KOPT-K1 (cell line): Measurements from ENCODE around the gene TNFRSF6B.
A peak's percentile ranks its signal among the peaks of the same experiment; 100 is the strongest.
"Not testable (repeated sequence)": the region's sequence is repeated elsewhere in the genome, so short reads cannot be mapped to it uniquely, and the experiment has no call there.

ENCODE experiments used
- H3K27ac ChIP-seq: fragments of 200-600 bp; sonication (generic); 2 replicates; pipeline ENCODE4 v1.5.1; 2016; ENCODE audit warnings: antibody characterized with exemption, mild to moderate bottlenecking, low read depth, low read length; ENCODE audit not compliant: poor library complexity, severe bottlenecking
- H3K36me3 ChIP-seq: fragments of 200-600 bp; sonication (generic); 2 replicates; pipeline ENCODE4 v1.5.1; 2017; ENCODE audit warnings: antibody characterized with exemption, mild to moderate bottlenecking, low read length, moderate library complexity; ENCODE audit not compliant: insufficient read depth
- H3K9me3 ChIP-seq: fragments of 200-600 bp; sonication (generic); 2 replicates; pipeline ENCODE4 v1.5.1; 2017; ENCODE audit warnings: antibody characterized with exemption, low read length, mild to moderate bottlenecking; ENCODE audit not compliant: insufficient read depth, poor library complexity, severe bottlenecking

TNFRSF6B gene

DNA sequence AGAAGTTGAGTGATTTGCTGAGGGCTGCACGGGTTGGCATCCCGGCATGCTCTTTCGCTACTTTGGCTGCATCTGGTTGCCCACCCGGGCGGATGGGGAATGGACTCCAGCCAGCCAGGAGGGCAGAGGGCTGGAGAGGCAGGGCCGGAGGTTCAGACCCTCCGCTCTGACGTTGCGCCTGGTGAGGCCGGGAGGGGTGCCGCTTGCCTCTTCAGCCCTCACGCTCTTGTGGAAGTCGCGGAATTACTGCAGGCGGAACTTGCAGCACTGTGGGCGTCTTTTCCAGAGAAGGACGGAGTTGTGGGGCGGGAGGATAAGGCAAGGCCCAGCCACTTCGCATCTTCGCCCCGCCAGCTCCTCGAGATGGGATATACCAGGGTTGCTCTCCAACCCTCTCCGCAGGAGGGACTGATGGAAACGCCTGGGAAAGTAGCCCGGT, 37.7 kb upstream of the TNFRSF6B start:
- H3K27ac ChIP-seq, result peak overlapping the region; percentile 89
- H3K9me3 ChIP-seq, result no peaks in the 10 kb centered on the region
- H3K36me3 ChIP-seq, result peaks cover 36% of the 10 kb centered on the region; the same call in 1 of the 2 replicates

DNA sequence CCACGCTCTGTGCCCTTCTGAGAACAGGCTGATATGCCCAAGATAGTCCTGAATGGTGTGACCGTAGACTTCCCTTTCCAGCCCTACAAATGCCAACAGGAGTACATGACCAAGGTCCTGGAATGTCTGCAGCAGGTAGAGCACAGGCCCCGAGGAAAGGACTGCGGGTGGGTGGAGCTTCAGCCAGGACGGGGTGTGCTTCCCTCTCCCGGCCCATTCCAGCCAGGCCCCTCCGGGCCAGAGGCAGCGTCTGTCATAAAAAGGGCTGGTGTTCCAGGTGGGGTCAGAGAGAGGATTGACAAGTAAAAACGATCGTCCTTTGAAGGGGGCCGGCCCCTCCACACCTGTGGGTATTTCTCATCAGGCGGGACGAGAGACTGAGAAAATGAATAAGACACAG, 37.1 kb upstream of the TNFRSF6B start:
- Histone ChIP-seq H3K36me3 (peaks cover 42% of the 10 kb centered on the region; the same call in 1 of the 2 replicates), H3K9me3 (no peaks in the 10 kb centered on the region), H3K27ac (peak overlapping the region; percentile 89)

DNA sequence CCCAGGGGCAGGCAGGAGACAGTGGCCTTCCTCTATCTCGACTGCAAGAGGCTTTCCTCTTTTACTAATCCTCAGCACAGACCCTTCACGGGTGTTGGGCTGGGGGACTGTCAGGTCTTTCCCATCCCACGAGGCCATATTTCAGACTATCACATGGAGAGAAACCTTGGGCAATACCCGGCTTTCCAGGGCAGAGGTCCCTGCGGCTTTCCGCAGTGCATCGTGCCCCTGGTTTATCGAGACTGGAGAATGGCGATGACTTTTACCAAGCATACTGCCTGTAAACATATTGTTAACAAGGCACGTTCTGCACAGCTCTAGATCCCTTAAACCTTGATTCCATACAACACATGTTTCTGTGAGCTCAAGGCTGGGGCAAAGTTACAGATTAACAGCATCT, 36.3 kb upstream of the TNFRSF6B start:
- peaks cover 50% of the 10 kb centered on the region; the same call in 1 of the 2 replicates for H3K36me3 ChIP-seq
- not testable (repeated sequence) for H3K9me3 ChIP-seq, H3K27ac ChIP-seq

DNA sequence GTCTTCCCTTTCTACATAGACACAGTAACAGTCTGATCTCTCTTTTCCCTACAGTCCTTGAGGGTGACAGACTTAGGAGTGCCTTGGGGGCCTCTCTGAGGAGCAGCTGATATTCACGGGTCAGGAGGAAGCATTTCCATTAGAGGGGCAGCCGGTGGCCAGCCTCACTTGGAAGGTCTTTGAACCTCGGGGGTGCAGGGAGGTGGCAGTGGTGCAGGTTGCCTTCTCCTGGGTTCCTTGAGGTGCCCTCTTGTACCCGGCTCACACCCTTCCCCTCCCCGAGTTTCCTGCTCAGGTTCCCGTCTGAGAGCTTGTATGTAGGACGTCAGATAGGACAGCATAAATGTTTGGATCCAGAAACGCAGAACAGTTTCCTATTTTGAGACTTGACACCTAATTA, 35.8 kb upstream of the TNFRSF6B start:
- H3K9me3 ChIP-seq, result no peaks in the 10 kb centered on the region
- H3K27ac ChIP-seq, result no peak overlapping the region
- peaks cover 50% of the 10 kb centered on the region; the same call in 1 of the 2 replicates for H3K36me3 ChIP-seq

DNA sequence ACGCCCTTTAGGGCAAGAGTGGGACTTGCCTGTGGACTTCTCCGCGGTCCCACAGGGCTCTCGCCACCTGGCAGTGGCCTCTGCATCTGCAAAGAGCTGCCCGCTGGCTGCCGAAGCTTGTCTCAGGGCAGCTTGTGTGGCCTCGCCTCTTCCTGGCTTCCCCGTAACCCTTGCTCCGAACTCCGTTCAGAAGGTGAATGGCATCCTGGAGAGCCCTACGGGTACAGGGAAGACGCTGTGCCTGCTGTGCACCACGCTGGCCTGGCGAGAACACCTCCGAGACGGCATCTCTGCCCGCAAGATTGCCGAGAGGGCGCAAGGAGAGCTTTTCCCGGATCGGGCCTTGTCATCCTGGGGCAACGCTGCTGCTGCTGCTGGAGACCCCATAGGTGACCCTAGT, 35.3 kb upstream of the TNFRSF6B start:
- peaks cover 55% of the 10 kb centered on the region; the same call in 1 of the 2 replicates for H3K36me3 ChIP-seq

DNA sequence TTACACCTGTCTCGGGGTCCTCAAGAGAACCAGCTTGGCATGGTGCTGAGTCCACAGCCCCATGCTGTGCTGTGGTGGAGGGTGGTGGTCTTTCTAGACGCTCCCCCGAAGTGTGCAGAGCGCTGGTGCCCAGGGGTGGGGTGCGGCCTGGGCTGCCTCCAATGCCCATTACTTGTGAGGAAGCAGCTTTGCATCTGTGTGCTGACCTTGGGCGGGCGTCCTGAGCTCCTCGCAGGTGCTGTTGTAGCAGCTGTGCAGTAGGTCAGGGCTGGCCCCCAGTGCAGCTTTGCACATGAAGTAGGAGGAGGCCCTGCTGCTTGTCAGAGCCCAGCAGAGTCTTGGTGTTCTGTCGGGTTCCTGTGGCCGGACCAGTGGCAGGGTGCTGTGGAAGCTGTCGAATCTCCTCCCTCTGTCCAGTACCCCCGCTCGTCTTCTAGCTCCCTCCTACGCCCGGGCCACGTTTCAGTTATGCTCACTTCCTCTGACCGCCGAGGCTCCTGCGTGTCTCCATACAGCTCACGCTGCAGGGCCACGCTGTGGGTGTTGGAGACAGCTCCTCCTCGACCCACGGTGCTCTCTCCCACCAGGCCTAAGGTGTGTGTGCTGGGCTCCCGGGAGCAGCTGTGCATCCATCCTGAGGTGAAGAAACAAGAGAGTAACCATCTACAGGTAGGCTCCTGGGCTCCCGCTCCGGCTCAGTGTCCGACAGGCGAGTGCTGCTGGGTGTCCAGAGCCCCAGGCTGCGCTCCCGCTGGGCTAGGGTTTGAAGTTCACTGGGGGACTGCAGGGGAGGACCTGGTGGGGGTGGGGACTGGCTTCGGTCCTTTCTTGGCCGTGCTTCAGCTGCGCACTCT, 34.3 kb upstream of the TNFRSF6B start:
- H3K36me3 ChIP-seq, result peaks cover 62% of the 10 kb centered on the region
- no peak overlapping the region for H3K27ac ChIP-seq
- H3K9me3 ChIP-seq, result no peaks in the 10 kb centered on the region

More for the DNA sequence above, 35.3 kb upstream of the TNFRSF6B start:
- H3K27ac ChIP-seq, result no peak overlapping the region
- no peaks in the 10 kb centered on the region for H3K9me3 ChIP-seq

DNA sequence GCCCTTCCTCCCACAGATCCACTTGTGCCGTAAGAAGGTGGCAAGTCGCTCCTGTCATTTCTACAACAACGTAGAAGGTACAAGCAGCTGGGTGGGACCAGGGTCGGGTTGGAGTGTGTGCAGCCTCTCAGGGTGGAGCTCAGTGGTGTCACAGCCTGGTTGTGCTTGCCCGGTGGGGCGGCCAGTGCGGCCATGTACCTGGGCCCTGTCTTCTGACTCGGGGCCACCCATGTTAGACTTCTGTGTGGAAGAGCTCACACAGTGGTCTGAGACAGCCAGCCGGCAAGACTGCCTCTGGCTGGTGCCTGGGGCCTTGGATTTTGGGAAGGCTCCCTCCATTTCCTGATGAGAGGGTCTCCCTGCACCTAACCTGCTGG, 33.7 kb upstream of the TNFRSF6B start:
- peaks cover 68% of the 10 kb centered on the region for H3K36me3 ChIP-seq
- H3K9me3 ChIP-seq, result no peaks in the 10 kb centered on the region
- no peak overlapping the region for H3K27ac ChIP-seq

DNA sequence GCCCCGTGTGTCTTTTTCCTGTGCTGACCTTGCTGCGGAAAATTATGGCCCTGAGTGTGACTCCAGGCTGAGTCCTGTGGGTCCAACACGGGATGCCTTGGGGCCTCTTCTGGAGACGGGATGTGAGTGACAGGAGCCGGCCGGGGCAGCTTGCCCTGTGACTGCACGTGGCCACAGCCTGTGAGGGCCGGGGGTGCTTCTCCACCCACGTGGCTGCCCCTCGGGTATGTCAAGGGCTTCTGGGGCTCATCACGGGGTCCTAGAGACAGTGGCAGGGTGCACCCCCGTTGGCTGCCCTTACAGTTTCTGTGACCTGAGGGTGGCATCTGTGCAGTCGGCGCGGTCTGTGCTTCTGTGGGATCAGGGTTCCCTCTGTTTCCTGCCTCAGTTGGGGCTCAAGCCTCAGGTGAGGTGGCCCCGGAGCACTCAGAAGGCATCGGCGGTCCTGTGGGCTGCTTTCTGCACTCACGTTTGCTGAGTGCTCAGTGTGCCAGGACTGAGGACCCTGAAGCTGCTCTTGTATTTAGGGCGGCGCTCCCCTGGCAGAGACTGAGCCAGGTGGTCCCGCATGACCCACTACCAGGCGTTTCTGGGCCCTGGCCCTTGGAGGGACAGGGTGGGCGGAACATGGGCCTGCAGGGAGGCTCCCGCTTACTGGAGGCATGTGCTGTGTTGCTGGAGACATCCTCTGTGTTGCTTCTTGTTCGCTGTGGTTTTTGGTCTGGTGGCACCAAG, 33.0 kb upstream of the TNFRSF6B start:
- Histone ChIP-seq H3K36me3 (peaks cover 75% of the 10 kb centered on the region), H3K27ac (no peak overlapping the region), H3K9me3 (no peaks in the 10 kb centered on the region)

DNA sequence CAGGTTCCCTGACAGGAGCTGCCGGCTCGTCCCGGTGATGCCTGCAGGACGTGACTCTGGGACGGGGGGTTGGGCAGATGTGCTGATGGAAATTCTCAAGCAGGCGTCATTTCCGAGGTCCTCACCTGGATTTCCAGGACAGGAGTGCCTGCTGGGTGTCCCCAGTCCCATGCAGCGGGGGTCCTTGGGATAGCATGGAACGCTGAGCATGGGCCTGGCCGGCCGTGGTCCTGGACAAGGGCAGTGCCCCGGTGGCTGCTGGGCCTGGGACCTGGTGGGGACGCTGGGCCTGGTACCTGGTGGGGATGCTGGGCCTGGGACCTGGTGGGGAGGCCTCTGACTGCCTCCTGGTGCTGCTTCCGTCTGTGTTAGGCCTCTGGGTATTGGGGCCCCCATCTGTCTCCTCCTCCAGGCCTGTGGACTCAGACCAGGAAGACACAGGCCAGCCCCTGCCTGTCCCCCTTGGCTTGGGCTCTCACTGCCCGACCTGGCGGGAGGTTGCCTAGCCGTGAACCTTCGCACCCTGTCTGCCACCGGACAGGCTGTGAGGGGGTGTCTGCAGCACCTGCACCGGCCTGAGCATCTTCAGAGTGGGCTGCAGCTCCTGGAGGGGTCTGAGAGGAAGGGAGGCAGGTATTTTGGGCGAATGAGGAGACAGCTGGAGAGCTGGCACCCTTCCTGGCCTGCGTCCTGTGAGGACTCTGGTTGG, 32.2 kb upstream of the TNFRSF6B start:
- Histone ChIP-seq H3K36me3 (peaks cover 83% of the 10 kb centered on the region), H3K9me3 (no peaks in the 10 kb centered on the region), H3K27ac (no peak overlapping the region)

DNA sequence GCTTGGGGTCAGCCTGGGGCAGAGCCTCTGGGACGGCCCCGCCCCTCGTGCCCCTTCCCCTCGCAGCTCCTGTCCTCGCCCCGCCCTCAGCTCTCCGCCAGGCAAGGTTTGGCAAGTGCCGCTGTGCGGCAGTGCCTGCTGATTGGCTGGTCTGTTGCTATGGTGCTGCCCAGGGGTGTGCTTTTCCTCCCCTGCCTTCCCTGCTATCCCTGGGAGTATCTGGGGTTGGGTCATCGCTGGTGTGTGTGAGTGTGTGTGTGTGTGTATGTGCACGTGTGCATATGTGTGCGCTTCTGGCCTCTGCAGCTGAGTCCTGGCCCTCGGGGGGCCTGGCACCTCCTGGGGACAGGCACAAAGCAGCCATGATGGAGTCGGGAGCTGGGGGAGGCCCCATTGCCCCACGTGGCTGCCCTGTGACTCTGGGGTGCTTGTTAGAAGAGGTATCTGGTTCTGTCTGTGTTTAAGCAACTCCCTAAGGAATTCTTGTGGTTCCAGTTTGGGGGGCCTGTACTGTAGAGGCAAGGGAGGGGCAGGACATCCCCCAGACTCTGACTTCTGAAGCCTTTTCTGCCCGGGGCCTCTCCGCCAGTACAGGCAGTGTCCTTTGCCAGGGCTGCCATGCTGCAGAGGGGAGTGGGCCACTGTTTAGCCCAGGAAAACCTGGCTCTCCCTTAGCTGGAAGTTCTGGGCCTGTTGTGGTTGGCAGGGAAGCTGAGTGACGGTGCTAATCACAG, 31.4 kb upstream of the TNFRSF6B start:
- no peaks in the 10 kb centered on the region for H3K9me3 ChIP-seq
- no peak overlapping the region for H3K27ac ChIP-seq
- peaks cover 83% of the 10 kb centered on the region for H3K36me3 ChIP-seq

DNA sequence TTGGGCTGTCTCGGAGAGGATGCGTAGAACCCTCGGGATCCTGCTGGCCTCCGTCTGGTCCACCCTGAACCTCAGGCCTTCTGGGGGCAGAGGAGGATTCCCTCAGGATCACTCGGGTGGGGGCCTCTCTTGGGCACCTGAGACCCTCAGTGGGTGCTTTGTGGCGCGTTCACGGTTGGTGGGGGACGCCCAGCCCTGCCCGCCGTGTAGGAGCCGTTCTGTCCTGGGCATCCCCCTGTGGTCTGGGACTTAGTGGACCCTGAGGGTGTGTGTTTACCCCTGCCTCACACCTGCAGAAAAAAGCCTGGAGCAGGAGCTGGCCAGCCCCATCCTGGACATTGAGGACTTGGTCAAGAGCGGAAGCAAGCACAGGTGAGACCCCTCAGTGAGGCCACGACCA, 30.7 kb upstream of the TNFRSF6B start:
- no peaks in the 10 kb centered on the region for H3K9me3 ChIP-seq
- H3K27ac ChIP-seq, result no peak overlapping the region
- H3K36me3 ChIP-seq, result peaks cover 82% of the 10 kb centered on the region

DNA sequence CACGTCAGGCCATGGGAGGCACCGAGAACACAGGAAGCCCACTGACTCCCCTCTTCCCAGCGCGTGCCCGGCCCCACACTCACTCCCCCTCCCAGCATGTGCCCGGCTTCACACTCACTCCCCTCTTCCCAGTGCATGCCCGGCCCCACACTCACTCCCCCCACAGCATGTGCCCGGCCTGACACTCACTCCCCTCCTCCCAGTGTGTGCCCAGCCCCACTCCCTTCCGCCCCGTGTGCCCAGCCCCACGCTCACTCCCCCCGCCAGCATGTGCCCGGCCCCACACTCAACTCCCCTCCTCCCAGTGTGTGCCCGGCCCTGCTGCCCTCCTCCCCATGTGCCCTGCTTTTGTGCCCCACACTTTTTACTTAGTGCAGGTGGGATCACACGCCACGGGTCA, 28.6 kb upstream of the TNFRSF6B start:
- Histone ChIP-seq H3K36me3 (peaks cover 76% of the 10 kb centered on the region), H3K27ac (no peak overlapping the region), H3K9me3 (no peaks in the 10 kb centered on the region)

DNA sequence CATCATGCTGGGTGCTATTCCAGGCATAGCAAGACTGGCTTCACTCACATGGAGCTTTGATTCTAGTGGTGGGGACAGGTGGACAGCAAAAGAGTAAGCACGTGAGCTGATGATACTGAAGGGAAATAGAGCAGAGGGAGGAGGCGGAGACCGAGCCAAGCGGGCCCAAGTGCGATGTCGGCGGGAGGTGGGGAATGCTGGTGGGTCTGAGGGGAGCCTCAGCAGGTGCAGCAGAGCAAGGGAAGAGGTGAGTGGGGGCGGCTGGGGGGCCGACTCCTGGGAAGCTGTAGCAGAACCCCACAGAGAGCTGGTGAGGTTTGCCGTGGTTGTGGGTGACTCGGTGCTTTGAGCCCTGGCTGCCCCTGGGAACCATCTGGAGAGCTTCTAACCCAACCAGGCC, 28.1 kb upstream of the TNFRSF6B start:
- Histone ChIP-seq H3K36me3 (peaks cover 74% of the 10 kb centered on the region), H3K27ac (no peak overlapping the region), H3K9me3 (no peaks in the 10 kb centered on the region)

DNA sequence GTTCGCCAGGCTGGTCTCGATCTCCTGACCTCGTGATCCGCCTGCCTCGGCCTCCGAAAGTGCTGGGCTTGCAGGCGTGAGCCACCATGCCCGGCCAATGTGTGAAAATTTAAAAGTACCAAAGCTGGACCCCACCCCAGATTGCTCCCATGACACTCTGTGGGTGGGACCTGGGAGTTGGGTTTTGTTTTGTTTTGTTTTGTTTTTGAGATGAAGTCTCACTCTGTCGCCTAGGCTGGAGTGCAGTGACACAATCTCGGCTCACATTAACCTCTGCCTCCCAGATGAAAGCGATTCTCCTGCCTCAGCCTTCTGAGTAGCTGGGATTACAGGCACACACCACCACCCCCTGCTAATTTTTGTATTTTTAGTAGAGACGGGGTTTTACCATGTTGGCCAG, 24.8 kb upstream of the TNFRSF6B start:
- H3K27ac ChIP-seq, H3K9me3 ChIP-seq: not testable (repeated sequence)
- peaks cover 77% of the 10 kb centered on the region for H3K36me3 ChIP-seq
